Measurements from ENCODE around the gene CSK.

- TF ChIP-seq TEAD4 (IDR thresholded peaks at IDR 0.05) (no peak), CEBPB (IDR thresholded peaks at IDR 0.05) (no peak), EP300 (IDR thresholded peaks at IDR 0.05; ENCODE audit: borderline replicate concordance) (no peak), FOXM1 (IDR thresholded peaks at IDR 0.05; ENCODE audit: borderline replicate concordance, low read depth) (no peak), YY1 (IDR thresholded peaks at IDR 0.05; ENCODE audit: low read depth) (no peak), CREB1 (IDR thresholded peaks at IDR 0.05; ENCODE audit: low read depth) (no peak), MAX (IDR thresholded peaks at IDR 0.05) (no peak), TAF1 (IDR thresholded peaks at IDR 0.05; ENCODE audit: low read depth) (no peak), RAD21 (IDR thresholded peaks at IDR 0.05; ENCODE audit: low read depth) (no peak), REST (IDR thresholded peaks at IDR 0.05; ENCODE audit: low read depth) (no peak), EGR1 (IDR thresholded peaks at IDR 0.05) (no peak)
Observed at GRCh38 chr15:74831813-74832495, 50.1 kb downstream of the CSK start.
